Activated CD4-positive, alpha-beta T cell treated with anti-CD3 and anti-CD28 coated beads, Interleukin-2, amount 50 U/mL, for 1 hour (primary cell): ENCODE data around the gene SIK2.
"Not testable (repeated sequence)": the region's sequence is repeated elsewhere in the genome, so short reads cannot be mapped to it uniquely, and the experiment has no call there.

Experiments
- DNase-seq: peaks from one replicate; pipeline ENCODE4 v3.0.0-alpha.2; 2020

Gene SIK2

DNA sequence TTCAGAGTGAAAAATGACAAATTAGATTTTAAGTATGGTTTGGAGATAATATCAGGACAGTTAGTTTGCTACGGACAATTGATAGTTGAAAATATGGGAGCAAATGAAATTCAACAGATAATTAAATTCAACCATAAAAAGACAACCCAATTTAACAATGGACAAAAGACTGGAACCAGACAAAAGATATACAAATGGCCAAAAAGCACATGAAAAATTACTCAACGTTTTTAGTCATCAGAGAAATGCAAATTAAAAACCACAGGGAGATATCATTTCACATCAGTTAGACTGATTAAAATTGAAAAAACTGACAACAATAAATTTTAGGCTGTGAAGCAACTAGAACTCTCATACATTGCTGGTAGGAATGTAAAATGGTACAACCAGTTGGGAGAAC lies 27.2 kb downstream of the SIK2 start:
- no peak for DNase-seq

DNA sequence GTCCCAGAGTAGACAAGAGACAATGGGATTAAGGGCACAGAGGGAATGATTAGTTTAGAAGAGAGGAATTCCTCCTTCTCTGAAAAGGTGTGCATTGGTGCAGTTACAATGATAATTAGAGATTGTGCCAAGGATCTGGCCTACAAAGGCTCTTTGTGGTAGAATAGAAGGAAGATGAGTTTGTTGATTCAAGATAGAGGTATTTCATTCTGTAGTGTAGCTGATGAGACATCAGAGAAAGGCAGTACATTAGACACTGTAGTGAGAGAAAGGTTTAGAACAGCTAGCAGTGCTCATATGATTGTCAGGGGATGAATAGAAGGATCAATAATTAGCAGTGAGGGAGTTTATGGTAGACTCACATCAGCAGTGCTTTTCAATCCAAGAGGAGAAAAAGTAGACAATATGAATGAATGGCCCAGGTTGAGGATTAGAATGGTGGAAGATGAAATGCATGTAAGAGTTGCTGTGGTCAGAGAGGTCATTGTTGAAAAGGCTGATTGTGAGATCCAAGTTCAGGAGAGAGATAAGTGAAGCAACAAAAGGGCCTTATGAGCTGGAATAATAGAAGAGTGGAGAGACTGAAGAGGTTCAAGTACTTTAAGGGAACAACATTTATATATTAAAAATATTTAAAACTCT lies 28.9 kb downstream of the SIK2 start:
- no peak for DNase-seq

DNA sequence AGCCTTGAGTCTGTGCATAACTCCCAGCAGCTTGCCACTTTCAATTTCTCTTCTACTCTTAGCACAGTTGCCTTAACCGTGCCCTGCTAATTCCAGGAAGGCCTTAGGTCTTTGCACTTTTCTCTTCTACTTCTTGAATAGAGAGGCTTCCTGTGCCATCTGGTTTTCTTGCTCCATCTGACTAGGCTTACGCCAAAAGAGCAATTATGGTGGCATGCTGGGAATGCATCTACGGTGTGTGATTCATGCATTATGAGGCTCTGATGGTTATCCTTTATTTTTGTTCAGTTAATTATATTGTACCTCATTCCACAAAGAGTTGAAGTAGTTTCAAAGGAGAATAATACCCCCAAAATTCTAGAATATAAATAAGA lies 29.4 kb downstream of the SIK2 start:
- no peak for DNase-seq

DNA sequence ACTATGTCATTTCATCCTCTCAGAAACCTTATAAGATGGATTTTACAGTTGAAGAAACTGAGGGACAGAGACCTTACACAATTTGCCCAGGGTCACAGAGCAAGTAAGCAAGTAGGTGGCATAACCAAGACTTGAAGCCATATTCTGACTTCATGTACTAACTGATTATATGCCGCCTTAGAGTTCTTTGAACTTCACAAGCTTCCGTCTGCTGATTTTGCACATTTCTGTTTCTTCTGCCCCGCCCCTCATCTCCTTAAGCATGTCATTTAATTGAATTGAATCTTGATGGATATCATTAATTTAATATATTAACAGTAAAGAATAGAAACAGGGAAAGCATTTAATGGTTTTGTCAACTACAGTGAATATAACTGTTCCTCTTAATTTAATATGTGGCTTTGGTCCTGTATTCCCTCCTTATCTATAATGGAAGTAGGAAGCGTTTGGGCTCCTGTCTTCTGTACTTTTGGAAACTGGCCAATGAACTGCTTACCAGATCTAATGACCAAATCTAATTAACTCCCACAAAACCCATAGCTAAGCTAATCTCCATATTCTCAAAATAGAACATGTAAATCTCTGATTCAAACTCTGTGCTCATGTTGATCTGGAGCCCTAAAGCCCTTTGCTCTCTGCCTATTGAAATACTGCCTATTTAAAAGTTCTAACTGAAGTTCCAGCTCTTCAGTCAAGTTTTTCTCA lies 30.4 kb downstream of the SIK2 start:
- no peak for DNase-seq

DNA sequence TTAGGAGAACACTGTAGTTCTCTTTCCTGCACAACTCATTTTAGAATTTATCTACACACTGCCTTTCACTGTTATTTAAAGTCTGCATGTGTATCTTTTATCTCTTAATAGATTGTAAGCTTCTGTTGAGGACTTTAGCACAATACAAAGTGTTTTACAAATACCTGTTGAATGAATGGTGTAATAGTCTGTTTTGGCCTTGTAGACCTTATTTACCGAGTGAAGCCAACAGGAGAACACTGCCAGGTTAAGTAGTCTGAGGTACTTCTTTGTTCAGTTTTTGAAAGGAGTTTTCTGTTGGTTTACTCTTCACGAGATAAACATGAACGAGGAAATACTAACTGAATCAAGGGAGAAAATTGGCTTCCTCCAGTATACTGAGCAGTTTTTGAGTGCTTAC lies 31.0 kb downstream of the SIK2 start:
- no peak for DNase-seq

DNA sequence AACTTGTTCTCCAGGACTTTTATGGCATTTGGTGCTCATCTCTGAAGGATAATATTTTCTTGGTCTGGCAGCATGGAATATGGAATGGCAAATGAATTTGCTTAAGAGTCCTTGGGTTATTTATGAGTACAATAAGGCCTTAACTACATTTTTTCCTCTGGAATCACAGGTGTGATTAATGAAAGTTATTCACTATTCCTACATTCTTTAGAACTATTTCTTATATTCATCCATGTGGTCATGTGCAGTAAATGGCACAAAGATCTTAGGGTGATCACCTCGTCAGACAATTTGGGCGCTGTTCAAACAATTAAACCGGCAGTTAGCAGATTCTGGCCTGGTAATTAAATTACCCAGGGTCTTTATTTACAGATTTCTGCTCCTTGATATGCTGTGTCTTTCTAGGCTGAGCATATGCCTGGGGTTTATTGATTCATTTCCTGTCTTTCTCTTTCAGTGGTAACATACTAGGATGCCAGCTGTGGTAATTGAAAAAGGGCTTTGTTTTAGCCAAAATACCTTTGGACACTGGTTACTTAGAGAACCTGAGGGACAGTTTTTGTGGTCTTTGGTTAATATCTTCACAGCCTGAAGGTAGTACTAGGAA lies 31.6 kb downstream of the SIK2 start:
- DNase-seq = no peak

DNA sequence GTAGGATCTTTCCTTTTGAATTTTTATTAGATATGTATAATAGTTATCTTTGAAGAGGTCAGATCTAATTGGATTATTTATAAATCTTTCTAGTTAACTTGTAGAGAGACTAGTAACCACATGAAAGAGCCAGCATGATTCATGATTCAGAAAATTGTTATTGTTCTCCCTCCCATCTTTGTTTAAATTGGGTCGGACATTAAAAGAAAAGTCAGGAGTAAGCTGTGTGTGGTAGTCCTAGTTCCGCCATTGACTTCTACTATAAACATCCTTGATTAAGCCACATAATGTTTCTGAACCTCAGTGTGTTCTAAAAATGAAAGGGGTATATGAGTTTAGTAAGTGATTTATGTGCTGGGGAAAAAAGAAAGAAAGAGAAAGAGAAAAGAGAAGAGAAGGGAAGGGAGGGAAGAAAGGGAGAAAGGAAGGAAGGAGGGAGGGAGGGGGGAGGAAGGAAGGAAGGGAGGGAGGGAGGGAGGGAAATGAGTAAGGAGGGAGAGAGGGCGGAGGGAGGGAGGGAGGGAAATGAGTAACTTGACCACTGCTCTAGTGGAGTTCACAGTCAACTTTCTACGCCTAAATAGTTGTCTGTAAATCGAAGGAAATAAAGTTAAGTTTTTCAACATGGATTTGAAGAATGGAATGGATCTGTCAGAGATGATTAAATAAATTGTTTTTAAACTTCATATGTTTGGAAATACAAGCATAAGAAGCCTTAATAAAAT lies 32.9 kb downstream of the SIK2 start:
- DNase-seq = no peak

DNA sequence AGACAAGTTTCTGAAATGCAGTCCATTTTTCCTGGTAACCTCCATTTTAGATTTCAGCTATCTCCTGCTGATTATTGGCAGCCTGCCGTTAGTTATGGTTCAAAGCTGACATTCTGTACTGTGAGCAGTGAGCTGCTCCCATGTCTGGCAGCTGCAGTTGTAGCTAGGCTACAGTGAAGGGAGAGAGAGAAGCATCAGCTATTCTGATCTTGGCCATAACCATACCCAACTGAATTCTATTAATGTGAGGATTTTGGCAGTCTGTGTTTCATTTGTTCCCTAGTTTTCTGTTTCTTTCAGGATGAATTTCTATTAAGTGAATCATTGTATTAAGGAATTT lies 33.4 kb downstream of the SIK2 start:
- DNase-seq = no peak

DNA sequence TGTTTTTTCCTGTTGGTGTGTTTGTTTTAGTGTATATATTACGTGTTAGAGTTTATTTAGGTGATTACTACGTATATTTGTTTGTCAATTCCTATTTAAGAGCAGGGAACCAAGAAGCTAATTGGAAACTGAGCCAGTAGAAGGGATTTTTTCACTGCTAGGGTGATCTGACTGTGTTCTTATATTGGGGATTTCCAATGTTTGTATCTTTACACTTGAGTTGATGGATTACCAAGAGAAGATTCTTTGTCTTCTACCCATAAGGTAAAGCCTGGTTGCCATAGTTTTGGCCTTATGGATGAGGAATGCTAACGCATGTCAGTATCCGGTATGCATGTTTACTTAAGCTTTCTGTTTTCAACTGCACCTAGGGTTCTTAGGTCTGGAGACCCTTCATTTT lies 35.6 kb downstream of the SIK2 start:
- DNase-seq = no peak

DNA sequence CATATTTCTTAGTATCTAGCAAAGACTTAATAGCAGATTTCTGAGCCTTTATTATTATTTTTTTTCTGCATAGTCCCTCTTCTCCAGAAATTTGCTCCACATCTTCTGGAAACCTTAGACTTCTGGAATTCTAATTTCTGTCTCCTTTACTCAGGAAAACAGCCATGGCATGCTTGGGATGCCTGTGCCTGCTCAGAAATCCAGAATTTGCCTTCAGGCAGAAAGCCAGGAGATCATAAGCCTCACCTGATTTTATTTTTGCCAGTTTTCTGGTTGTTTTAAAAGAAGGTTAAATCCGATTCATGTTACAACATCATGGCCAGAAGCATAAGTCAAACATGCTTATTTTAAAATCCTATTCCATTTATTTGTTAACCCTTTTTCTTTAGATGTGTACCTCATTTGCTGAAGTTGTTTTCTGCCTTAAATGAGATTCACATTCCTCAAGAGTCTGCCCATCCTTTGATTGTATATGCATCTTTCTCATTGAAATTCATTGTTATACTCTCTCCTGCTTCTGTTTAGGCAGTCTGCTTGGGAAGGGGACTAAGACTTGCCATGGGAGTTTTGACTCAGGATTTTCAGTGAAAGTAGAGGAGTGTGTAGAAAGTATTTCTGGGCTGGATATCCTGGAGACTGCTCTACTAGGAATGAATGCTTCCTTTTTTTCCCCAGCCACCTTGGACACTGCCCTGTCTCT lies 37.1 kb downstream of the SIK2 start:
- DNase-seq = no peak

DNA sequence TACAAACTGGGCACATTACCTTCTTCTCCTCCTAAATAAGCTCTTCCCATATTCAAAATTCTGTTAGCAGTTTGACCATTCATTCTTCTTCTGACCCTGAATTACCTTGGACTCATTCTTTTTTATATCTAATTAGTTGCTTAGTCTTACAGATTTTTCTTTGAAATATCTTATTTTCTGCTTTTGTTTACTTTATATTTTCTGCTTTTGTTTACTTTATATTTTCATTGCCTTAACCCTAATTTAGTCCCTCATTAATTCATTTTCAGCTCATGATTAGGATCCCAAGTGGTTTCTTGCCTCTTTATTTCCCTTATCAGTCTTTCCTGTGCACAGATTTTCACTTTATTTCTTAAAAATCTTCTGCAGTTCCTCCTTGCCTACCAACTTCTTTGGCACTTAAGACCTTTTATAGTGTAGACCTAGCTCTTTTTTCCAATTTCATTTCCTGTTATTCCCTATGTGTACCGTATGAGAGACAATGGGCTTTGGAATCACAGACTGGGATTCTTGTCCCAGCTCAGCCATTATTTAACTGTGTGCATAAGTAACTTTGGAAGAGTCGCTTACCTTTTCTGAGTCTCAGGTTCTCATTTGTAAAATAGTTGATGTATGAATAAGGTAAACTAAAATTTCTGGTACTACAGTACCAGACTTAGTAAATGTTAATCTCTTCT lies 39.2 kb downstream of the SIK2 start:
- no peak for DNase-seq

DNA sequence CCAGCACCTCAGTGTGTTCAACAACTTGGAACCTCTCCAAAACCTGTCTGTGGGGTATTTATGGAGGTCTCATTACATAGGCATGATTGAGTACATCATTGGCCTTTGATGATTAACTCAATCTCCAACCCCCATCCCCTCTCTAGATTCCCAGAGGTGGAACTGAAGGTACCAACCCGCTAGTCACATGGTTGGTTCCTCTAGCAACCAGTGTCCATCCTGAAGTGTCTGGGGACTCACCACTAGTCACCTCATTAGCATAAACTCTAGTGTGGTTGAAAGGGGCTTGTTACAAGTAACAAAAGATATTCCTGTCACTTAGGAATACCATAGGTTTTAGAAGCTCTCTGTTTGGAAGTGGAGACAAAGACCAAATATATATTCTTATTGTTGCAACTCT lies 40.3 kb downstream of the SIK2 start:
- DNase-seq = no peak

DNA sequence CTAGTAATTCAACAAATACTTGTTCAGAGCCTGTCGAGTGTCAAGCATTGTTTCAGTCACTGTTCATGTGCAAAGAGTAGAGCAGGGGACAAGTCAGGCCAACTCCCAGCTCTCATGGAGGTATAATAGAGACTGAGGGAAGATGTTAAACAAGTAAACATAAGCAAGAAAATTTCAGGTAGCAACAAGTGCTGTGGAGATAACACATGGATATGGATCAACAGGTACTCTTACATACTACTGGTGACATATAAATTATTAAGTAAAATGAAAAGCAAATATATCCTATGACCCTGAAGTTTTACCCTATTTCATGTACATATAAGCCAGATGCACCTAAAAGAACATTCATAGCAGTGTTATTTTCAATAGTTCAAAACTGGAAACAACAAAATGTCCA lies 42.7 kb downstream of the SIK2 start:
- DNase-seq = no peak

DNA sequence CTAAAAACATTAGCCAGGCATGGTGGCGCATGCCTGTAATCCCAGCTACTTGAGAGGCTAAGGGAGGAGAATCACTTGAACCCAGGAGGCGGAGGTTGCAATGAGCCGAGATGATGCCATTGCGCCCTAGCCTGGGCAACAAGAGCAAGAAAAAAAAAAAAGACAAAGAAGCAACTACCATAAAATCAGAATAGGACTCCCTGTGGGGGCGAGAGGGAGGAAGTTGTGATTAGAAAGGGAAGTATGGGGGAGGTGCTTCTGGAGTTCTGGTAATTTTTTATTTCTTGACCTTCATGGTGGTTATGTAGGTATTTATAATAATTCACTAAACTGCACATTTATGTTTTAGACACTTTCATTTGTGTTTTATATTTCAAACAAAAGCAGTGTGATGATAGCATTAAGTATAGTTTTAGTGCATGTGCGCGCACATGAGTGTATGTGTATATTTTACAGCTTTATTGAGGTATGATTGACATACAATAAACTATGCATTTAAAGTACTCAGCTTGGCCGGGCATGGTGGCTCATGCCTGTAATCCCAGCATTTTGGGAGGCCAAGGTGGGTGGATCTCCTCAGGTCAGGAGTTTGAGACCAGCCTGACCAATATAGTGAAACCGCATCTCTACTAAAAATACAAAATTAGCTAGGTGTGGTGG lies 43.5 kb downstream of the SIK2 start:
- no peak for DNase-seq

DNA sequence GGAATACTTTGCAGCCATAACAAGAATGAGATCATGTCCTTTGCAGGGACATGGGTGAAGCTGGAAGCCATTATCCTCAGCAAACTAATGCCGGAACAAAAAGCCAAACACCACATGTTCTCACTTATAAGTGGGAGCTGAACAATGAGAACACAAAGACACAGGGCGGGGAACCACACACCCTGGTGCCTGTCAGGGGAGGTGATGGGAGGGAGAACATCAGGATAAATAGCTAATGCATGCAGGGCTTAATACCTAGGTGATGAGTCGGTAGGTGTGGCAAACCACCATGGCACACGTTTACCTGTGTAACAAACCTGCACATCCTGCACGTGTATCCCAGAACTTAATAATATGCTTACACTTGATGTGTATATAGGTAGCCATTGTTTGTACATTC lies 49.1 kb downstream of the SIK2 start:
- not testable (repeated sequence) for DNase-seq

DNA sequence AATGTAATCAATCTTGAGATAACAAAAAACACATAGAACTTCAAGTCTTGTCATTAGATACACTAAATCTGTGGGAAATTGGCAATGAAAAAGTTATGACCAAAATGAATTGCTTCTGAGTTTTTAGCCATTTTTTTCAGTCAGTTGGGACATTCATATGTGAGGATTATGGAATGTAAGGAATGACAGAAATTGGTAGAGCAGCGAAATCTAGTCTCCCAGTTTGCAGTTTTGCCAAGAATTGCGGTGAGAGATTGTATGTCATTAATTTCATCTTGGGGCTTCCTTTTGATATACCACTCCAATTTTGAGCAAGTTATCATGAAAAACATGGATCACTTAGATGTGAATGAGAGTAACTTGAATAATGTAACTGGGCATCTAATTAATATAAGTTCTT lies 49.9 kb downstream of the SIK2 start:
- DNase-seq = no peak

DNA sequence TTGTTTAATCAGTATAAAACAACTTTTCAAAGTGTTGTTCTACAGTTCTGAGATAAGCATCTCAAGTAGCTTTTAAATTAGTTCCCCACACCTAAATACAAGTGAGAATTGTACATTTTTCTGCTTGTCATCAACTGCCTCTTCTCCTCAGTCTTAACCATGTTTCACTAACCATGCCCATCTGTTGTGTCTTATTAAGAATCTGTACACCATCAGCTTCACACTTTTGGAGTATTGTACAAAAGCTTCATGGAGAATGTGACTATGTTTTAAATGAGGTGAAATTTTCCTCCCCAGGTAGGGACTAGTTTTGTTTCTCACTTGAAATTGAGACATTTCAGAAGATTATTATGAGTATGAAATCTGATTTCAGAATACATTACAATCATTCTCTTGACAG lies 52.4 kb downstream of the SIK2 start:
- no peak for DNase-seq

DNA sequence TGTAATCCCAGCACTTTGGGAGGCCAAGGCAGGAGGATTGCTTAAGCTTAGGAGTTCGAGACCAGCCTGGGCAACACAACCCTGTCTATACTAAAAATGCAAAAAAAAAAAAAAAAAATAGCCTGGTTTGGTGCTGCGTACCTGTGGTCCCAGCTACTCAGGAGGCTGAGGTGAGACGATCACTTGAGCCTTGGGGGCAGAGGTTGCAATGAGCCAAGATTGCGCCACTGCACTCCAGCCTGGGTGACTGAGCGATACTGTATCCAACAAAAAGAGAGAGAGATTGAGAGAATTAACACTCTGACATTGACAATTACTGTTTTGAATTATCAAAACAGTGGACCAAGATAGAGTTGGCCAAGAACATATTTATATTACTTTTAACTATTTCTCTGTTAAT lies 53.7 kb downstream of the SIK2 start:
- DNase-seq = no peak

DNA sequence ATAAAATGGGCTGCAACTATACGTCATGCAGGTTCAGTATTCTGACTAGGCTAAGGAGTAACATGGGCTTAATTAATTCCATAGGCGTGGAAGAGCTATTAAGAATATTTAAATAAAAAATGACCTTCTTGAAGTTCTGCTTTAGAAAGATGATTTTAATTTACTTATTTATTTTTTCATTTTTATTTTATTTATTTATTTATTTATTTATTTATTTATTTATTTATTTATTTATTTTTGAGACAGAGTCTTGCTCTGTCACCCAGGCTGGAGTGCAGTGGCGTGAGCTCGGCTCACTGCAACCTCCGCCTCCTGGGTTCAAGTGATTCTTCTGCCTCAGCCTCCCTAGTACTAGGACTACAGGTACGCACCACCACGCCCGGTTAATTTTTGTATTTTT lies 55.7 kb downstream of the SIK2 start:
- not testable (repeated sequence) for DNase-seq

DNA sequence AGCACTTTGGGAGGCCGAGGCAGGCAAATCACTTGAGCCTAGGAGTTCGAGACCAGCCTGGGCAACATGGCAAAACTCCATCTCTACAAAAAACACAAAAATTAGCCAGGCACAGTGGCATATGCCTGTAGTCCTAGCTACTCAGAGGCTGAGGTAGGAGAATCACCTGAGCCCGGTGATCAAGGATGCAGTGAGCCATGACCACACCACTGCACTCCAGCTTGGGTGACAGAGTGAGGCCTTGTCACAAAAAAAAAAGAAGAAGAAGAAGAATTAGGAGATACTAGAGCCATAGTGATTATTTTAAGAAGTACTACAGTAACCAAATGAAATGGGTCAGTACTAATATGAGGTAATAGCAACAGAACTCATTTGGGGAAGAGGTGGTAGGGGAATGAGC lies 56.2 kb downstream of the SIK2 start:
- DNase-seq = not testable (repeated sequence)

DNA sequence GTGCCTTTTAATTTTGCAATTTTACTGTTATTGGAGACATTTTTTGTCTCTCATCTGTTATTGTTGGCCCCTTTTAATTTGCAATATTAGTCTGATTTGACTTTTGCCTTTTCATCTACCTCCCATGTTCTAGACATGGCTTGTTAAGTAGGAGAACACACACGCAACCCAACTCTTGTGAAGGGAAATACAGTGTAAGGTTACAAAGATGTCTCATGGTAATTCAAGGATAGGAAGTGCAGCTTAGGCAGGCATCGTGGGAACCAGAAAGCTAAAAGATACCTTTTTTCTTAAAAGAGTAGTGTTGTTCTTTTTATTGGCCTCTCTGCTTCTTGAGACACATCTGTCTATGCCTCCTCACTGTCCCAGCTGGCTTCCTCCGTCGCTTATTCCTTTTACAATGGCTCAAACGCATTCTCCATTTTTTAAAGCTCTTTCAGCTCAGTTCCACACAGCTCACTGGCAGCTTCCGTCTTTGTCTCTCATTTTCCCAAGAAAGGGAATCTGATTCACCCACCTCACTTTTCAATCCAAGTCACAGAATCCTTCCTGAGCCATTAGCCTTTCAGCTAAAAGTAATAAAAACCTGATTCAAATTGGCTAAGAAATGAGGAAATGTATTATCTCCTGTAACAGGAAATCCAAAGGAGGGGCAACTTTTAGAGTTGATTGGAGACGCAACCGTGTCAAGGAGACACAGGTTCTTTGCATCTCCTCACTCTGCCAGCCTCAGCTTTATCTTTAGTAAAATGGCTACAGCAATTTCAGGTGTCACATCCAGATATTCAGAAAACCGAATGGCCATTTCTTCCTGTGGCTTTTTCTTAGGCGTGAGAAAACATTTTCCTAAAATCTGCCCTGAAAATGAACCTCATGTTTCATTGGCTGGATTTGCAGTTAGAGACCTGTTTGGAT lies 57.2 kb downstream of the SIK2 start:
- no peak for DNase-seq
